DOHH2 (cell line): ENCODE results near the gene GPC4.

Experiments
- H3F3A ChIP-seq: fragments of 200-600 bp; sonication (generic), shearing (Covaris generic); 2 replicates; pipeline ENCODE4 v1.6.0; 2016; ENCODE audit warnings: antibody characterized with exemption, mild to moderate bottlenecking; ENCODE audit not compliant: control insufficient read depth, insufficient read depth
- H3K27ac ChIP-seq: fragments of 200-600 bp; sonication (generic); 2 replicates; pipeline ENCODE4 v1.5.1; 2014; ENCODE audit warnings: low read depth, mild to moderate bottlenecking, low read length, moderate library complexity
- H3K27me3 ChIP-seq: fragments of 200-600 bp; sonication (generic); 2 replicates; pipeline ENCODE4 v1.6.1; 2014; ENCODE audit warnings: mild to moderate bottlenecking, low read length, mixed read lengths; ENCODE audit not compliant: control insufficient read depth
- H3K36me3 ChIP-seq: fragments of 200-600 bp; sonication (generic); 2 replicates; pipeline ENCODE4 v1.6.1; 2014; ENCODE audit warnings: mild to moderate bottlenecking, low read length, moderate library complexity, mixed read lengths; ENCODE audit not compliant: control insufficient read depth
- H3K4me1 ChIP-seq: fragments of 200-600 bp; sonication (generic); 2 replicates; pipeline ENCODE4 v1.6.1; 2014; ENCODE audit warnings: mild to moderate bottlenecking, low read length, mixed read lengths; ENCODE audit not compliant: control insufficient read depth
- H3K4me2 ChIP-seq: fragments of 200-600 bp; sonication (generic); 2 replicates; pipeline ENCODE4 v1.6.0; 2014; ENCODE audit warnings: mild to moderate bottlenecking, low read length, moderate library complexity
- H3K4me3 ChIP-seq: fragments of 200-600 bp; sonication (generic); 2 replicates; pipeline ENCODE4 v1.5.1; 2014; ENCODE audit warnings: mild to moderate bottlenecking, low read length, mixed read lengths
- H3K79me2 ChIP-seq: fragments of 200-600 bp; sonication (generic); 2 replicates; pipeline ENCODE4 v1.6.1; 2014; ENCODE audit warnings: mild to moderate bottlenecking, low read length, mixed read lengths; ENCODE audit not compliant: control insufficient read depth
- H3K9me2 ChIP-seq: fragments of 200-600 bp; sonication (generic); replicated peaks from 2 replicates; pipeline ENCODE4 v1.6.1; 2014; ENCODE audit warnings: mild to moderate bottlenecking, low read length, mixed read lengths; ENCODE audit not compliant: control insufficient read depth
- H3K9me3 ChIP-seq: fragments of 200-600 bp; sonication (generic); 2 replicates; pipeline ENCODE4 v1.6.1; 2014; ENCODE audit warnings: antibody characterized with exemption, low read length, mixed read lengths; ENCODE audit not compliant: control insufficient read depth, insufficient read depth
- H4K20me1 ChIP-seq: fragments of 200-600 bp; sonication (generic); 2 replicates; pipeline ENCODE4 v1.6.0; 2014; ENCODE audit warnings: low read depth, mild to moderate bottlenecking, antibody characterized with exemption, low read length, moderate library complexity; ENCODE audit not compliant: control insufficient read depth, insufficient read depth
- CTCF ChIP-seq: fragments of 200-600 bp; sonication (generic); IDR thresholded peaks from one replicate; pipeline ENCODE4 v1.5.1; 2014; ENCODE audit warnings: antibody characterized with exemption, mild to moderate bottlenecking, low read depth, low read length; ENCODE audit not compliant: poor library complexity, severe bottlenecking
- EZH2phosphoT487 ChIP-seq: fragments of 200-600 bp; sonication (generic); IDR thresholded peaks from 2 replicates; pipeline ENCODE4 v1.6.1; 2017; ENCODE audit warnings: borderline replicate concordance, mild to moderate bottlenecking, antibody characterized with exemption, low read length, moderate library complexity, mixed read lengths

The GPC4 gene

GRCh38 chrX:133306316-133306715, 109.0 kb downstream of the GPC4 start:
- H3K27me3 ChIP-seq = no peaks in the 10 kb centered on the region

DNA sequence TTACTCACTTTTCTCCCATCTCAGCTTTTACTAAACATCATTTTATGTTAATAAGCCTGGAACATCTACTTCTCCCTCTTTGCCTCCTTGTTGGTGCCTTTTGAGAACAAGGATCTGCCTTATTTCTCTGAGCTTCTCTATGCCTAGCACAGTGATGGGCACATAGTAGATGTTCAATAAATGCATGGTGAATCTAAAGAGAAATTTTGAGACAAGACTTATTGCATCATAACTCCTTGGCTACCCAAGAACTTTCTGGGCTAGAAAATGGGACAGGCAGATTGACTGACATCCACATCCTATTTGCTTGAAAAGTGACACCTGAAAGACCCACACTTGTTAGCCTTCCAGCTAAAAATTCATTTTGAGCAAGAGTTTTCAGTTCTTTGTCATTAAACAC, 109.9 kb downstream of the GPC4 start:
- H3K79me2 ChIP-seq = no peaks in the 10 kb centered on the region
- H3K27ac ChIP-seq = no peak overlapping the region
- H3F3A ChIP-seq = no peaks in the 10 kb centered on the region
- H3K36me3 ChIP-seq = no peaks in the 10 kb centered on the region
- H4K20me1 ChIP-seq = no peaks in the 10 kb centered on the region
- H3K9me3 ChIP-seq = no peaks in the 10 kb centered on the region
- no peaks in the 10 kb centered on the region for H3K9me2 ChIP-seq
- no peak overlapping the region for H3K4me2 ChIP-seq
- TF ChIP-seq EZH2phosphoT487 = no peak
- TF ChIP-seq CTCF = no peak
- H3K4me1 ChIP-seq = no peaks in the 10 kb centered on the region
- H3K4me3 ChIP-seq = no peak overlapping the region
- no peaks in the 10 kb centered on the region for H3K27me3 ChIP-seq

More at GRCh38 chrX:133306316-133306715, 109.0 kb downstream of the GPC4 start:
- Histone ChIP-seq H3K79me2 (no peaks in the 10 kb centered on the region), H3K4me1 (no peaks in the 10 kb centered on the region), H3K36me3 (no peaks in the 10 kb centered on the region), H3K4me3 (no peak overlapping the region), H3K27ac (no peak overlapping the region), H4K20me1 (no peaks in the 10 kb centered on the region), H3K4me2 (no peak overlapping the region), H3F3A (no peaks in the 10 kb centered on the region), H3K9me2 (no peaks in the 10 kb centered on the region), H3K9me3 (no peaks in the 10 kb centered on the region)
- TF ChIP-seq EZH2phosphoT487 (no peak), CTCF (no peak)

DNA sequence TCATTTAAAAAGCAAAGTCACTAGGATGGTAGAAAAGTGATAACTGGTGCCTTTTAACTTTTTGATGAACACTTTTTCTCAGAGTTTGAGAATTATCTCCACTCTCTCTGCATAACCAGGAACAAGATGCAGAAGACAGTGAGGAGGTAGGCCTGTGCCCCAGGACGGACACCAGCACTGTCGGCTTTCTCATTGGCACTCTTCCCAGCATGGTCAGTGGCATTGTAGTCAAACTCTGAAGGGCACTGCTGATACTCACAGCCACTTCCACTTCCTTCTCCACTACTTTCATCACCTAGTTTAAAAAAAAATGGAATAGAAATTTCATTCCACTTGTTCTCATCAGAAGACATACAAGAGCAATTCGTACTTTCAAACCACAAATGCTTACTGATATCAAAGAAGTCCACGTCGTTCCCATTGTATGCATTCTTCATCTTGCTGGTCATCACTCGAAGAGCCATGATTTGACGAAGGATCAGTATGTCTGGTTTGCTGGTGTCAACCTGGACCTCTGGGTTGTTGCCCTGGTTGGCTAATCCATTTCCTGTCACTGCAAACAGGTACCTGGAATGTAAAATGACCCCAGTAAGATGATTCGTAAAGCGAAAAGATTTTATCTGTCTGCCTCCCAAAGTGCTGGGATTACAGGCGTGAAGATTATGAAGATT, 112.4 kb downstream of the GPC4 start:
- H3K4me3 ChIP-seq = no peak overlapping the region
- H3K4me2 ChIP-seq = no peak overlapping the region
- TF ChIP-seq CTCF = no peak
- TF ChIP-seq EZH2phosphoT487 = no peak
- no peaks in the 10 kb centered on the region for H3K36me3 ChIP-seq
- no peaks in the 10 kb centered on the region for H3K9me3 ChIP-seq
- no peak overlapping the region for H3K27ac ChIP-seq
- no peaks in the 10 kb centered on the region for H3F3A ChIP-seq
- H3K79me2 ChIP-seq = no peaks in the 10 kb centered on the region
- H3K4me1 ChIP-seq = no peaks in the 10 kb centered on the region
- H4K20me1 ChIP-seq = no peaks in the 10 kb centered on the region
- no peaks in the 10 kb centered on the region for H3K9me2 ChIP-seq
- no peaks in the 10 kb centered on the region for H3K27me3 ChIP-seq
